Endothelial cell of umbilical vein (primary cell): Measurements from ENCODE around the gene PLEKHA6. TPM values are rescaled to one million over a fixed set of nuclear protein-coding genes. Genes with fewer than 3 reads are reported as not detected.

Experiments
- BruUV-seq: library from RNA; stranded (reverse); fragments of 400-500 nt; replicated peaks from 2 replicates; lab custom pipeline; 2021; lab: Mats Ljungman, UMichigan
- CTCF ChIA-PET: fragments of 300-600, 350-600 bp; sonication (Branson Sonifier 250); formaldehyde crosslinking; loops from one replicate; lab custom pipeline; 2021; ENCODE audit warnings: antibody characterized with exemption, inconsistent platforms; lab: Charles Lee
- POLR2A ChIA-PET: fragments of 300-600, 350-600 bp; sonication (Branson Sonifier 250); formaldehyde crosslinking; loops from one replicate; lab custom pipeline; 2021; ENCODE audit warnings: antibody characterized with exemption, inconsistent platforms; lab: Charles Lee
- DNase-seq: peaks from one replicate; pipeline ENCODE4 v3.0.0-alpha.2; 2011; ENCODE audit warnings: low read depth, low spot score
- FAIRE-seq: peaks from 2 replicates; lab custom pipeline; 2011; peaks lifted over from hg19 to GRCh38; lab: Jason Lieb, UNC
- H2AFZ ChIP-seq: 2 replicates; pipeline ENCODE4 v1.6.0; 2012; ENCODE audit warnings: low read depth, low read length, control low read depth, inconsistent platforms
- H3K27ac ChIP-seq: 2 replicates; pipeline ENCODE4 v1.5.1; 2011; ENCODE audit warnings: low read depth, mild to moderate bottlenecking, control low read depth, low read length, moderate library complexity; ENCODE audit not compliant: insufficient read depth
- H3K27me3 ChIP-seq, 2 experiments: 2 replicates each; pipeline versions ENCODE4 v1.6.0 to v1.6.1; 2011; ENCODE audit warnings: low read length in 2 of 2, mixed read lengths in 1 of 2; ENCODE audit not compliant: control insufficient read depth in 2 of 2, insufficient read depth in 2 of 2
- H3K36me3 ChIP-seq, 2 experiments: 2 replicates in 1 of 2; 3 replicates in 1 of 2; pipeline ENCODE4 v1.5.1; 2011; ENCODE audit warnings: low read length in 2 of 2, mild to moderate bottlenecking in 1 of 2, moderate library complexity in 1 of 2; ENCODE audit not compliant: control insufficient read depth in 2 of 2, insufficient read depth in 2 of 2; ENCODE audit errors: extremely low read depth in 1 of 2
- H3K4me1 ChIP-seq: 3 replicates; pipeline ENCODE4 v1.5.1; 2011; ENCODE audit warnings: mild to moderate bottlenecking, low read length; ENCODE audit not compliant: control insufficient read depth, insufficient read depth; ENCODE audit errors: extremely low read depth
- H3K4me2 ChIP-seq: 2 replicates; pipeline ENCODE4 v1.6.1; 2011; ENCODE audit warnings: low read length, control low read depth, mixed read lengths; ENCODE audit not compliant: insufficient read depth
- H3K4me3 ChIP-seq, 3 experiments: fragments of 200-600 bp in 1 of 3; sonication (generic), shearing (Covaris generic) in 1 of 3; replicated peaks in 1 of 3; 2 replicates each; pipeline ENCODE4 v1.5.1; 2011 to 2016; ENCODE audit warnings: control low read depth in 3 of 3, low read length in 3 of 3, mild to moderate bottlenecking in 2 of 3, inconsistent platforms in 1 of 3, low read depth in 1 of 3, moderate library complexity in 1 of 3; ENCODE audit not compliant: insufficient read depth in 1 of 3
- H3K79me2 ChIP-seq: 2 replicates; pipeline ENCODE4 v1.6.0; 2012; ENCODE audit warnings: low read length, inconsistent platforms; ENCODE audit not compliant: control insufficient read depth, insufficient read depth
- H3K9ac ChIP-seq: replicated peaks from 2 replicates; pipeline ENCODE3; 2011; ENCODE audit warnings: low read length, control low read depth; ENCODE audit not compliant: insufficient read depth; ENCODE audit errors: extremely low read depth
- H3K9me1 ChIP-seq: replicated peaks from 3 replicates; pipeline ENCODE4 v1.6.0; 2011; ENCODE audit warnings: mild to moderate bottlenecking, low read length; ENCODE audit not compliant: control insufficient read depth, insufficient read depth; ENCODE audit errors: extremely low read depth
- H3K9me3 ChIP-seq: replicated peaks from 2 replicates; pipeline ENCODE4 v1.5.1; 2012; ENCODE audit warnings: low read length, inconsistent platforms; ENCODE audit not compliant: control insufficient read depth, insufficient read depth
- H4K20me1 ChIP-seq: replicated peaks from 2 replicates; pipeline ENCODE3; 2011; ENCODE audit warnings: mild to moderate bottlenecking, low read length; ENCODE audit not compliant: control insufficient read depth, insufficient read depth; ENCODE audit errors: extremely low read depth
- CTCF ChIP-seq, 2 donors: IDR thresholded peaks; 1 replicate in 1 of 2; 2 replicates in 1 of 2; pipeline ENCODE4 v1.5.1; 2011; ENCODE audit warnings: low read length in 2 of 2, mild to moderate bottlenecking in 2 of 2, moderate library complexity in 2 of 2, control low read depth in 1 of 2, inconsistent platforms in 1 of 2, low read depth in 1 of 2; ENCODE audit not compliant: insufficient read depth in 1 of 2; ENCODE audit errors: extremely low read depth in 1 of 2
- EZH2 ChIP-seq: IDR thresholded peaks from 2 replicates; pipeline ENCODE4 v1.6.1; 2012; ENCODE audit warnings: borderline replicate concordance, low read depth, mild to moderate bottlenecking, moderate library complexity, low read length, inconsistent platforms; ENCODE audit not compliant: severe bottlenecking
- FOS ChIP-seq: IDR thresholded peaks from 2 replicates; pipeline ENCODE4 v1.6.1; 2011; ENCODE audit warnings: mild to moderate bottlenecking, low read length, moderate library complexity, borderline replicate concordance; ENCODE audit not compliant: insufficient read depth
- GATA2 ChIP-seq: IDR thresholded peaks from 2 replicates; pipeline ENCODE4 v1.7.0; 2011; ENCODE audit warnings: low read depth, mild to moderate bottlenecking, moderate library complexity, mixed read lengths, low read length; ENCODE audit not compliant: insufficient read length, insufficient read depth
- JUN ChIP-seq: IDR thresholded peaks from 2 replicates; pipeline ENCODE4 v1.6.1; 2011; ENCODE audit warnings: borderline replicate concordance, low read depth; ENCODE audit not compliant: insufficient read length, insufficient read depth
- MAX ChIP-seq: IDR thresholded peaks from 2 replicates; pipeline ENCODE4 v1.6.1; 2011; ENCODE audit not compliant: insufficient read depth, insufficient read length
- MYC ChIP-seq: IDR thresholded peaks from one replicate; pipeline ENCODE4 v1.6.1; 2011; ENCODE audit warnings: mild to moderate bottlenecking, low read depth, low read length
- POLR2A ChIP-seq: IDR thresholded peaks from 2 replicates; pipeline ENCODE4 v1.6.1; 2012; ENCODE audit warnings: low read depth, mild to moderate bottlenecking, control low read depth, low read length
- POLR2AphosphoS5 ChIP-seq: IDR thresholded peaks from 2 replicates; pipeline ENCODE4 v1.6.1; 2012; ENCODE audit warnings: low read depth, mild to moderate bottlenecking, control low read depth, low read length, moderate library complexity; ENCODE audit not compliant: insufficient read depth
- dilution Hi-C: fragments of 300-500 bp; cut with MboI; formaldehyde crosslinking; loops from one replicate; pipeline ENCODE4 v1.15.0; 2019; ENCODE audit warnings: low sequenced_read_pairs; ENCODE audit not compliant: extremely low pct_ligation_motif_present
- intact Hi-C: fragments of 100-400 bp; cut with micrococcal nuclease; formaldehyde crosslinking; loops from one replicate; pipeline ENCODE4 v1.10.0; 2022
- polyA plus RNA-seq, 4 experiments: library from polyadenylated mRNA; depleted of rRNA in 3 of 4; stranded (reverse) in 3 of 4; unstranded in 1 of 4; fragments of >200 nt; gene quantifications; 2 replicates each; pipeline versions ENCODE4 v1.2.1 to v1.2.3, GENCODE V29; 2011 to 2012; ENCODE audit warnings: missing spikeins in 1 of 4
- total RNA-seq: library from RNA; stranded (reverse); gene quantifications from 2 replicates; pipeline ENCODE4 v1.2.3, GENCODE V29; 2021

Gene PLEKHA6
- total and polyA plus RNA-seq, 2 donors (not counting 3 experiments of a cell fraction or from before 2014, with no cell fraction given): 2.1 to 15.0 TPM

GRCh38 chr1:204359131-204359473 lies 627 bp downstream of the PLEKHA6 start:
- dilution Hi-C loops: no loop called here
- BruUV-seq: no TSS peak
- no peaks in the 10 kb centered on the region for H3K36me3 ChIP-seq

GRCh38 chr1:204358605-204359004 lies 1.1 kb downstream of the PLEKHA6 start:
- POLR2A ChIA-PET: no interaction called here
- Histone ChIP-seq H3K27ac (no peak overlapping the region), H3K4me2 (no peak overlapping the region), H3K4me3 (no peak overlapping the region), H4K20me1 (no peaks in the 10 kb centered on the region), H3K9me3 (no peaks in the 10 kb centered on the region), H3K9me1 (no peaks in the 10 kb centered on the region), H3K36me3 (no peaks in the 10 kb centered on the region), H3K9ac (no peak overlapping the region), H2AFZ (no peak overlapping the region), H3K4me1 (peaks cover 55% of the 10 kb centered on the region), H3K79me2 (no peaks in the 10 kb centered on the region), H3K27me3 (no peaks in the 10 kb centered on the region)
- BruUV-seq: no TSS peak
- no peak for DNase-seq
- intact Hi-C loops (no loop called here), dilution Hi-C loops (no loop called here)
- TF ChIP-seq POLR2A (no peak), MYC (no peak), JUN (no peak), EZH2 (no peak), FOS (no peak), CTCF (IDR thresholded peaks at IDR 0.05; ENCODE audit: extremely low read depth in 1 of 2, insufficient read depth in 1 of 2, low read depth in 1 of 2, low read length in 2 of 2) (no peak), POLR2AphosphoS5 (no peak), MAX (no peak), GATA2 (no peak)
- no peak for FAIRE-seq
- CTCF ChIA-PET: interaction anchor here (0.7 to 9.5 kb wide), 9 partner anchors 40 to 195 kb away, joined by 3 to 318 read pairs (median 60); partner anchors contain the start of genes GOLT1A and REN

More at GRCh38 chr1:204359131-204359473, 627 bp downstream of the PLEKHA6 start:
- Histone ChIP-seq H3K4me2 (no peak overlapping the region), H3K9me1 (no peaks in the 10 kb centered on the region), H3K9ac (no peak overlapping the region), H2AFZ (no peak overlapping the region), H3K27ac (no peak overlapping the region), H4K20me1 (no peaks in the 10 kb centered on the region), H3K4me3 (no peak overlapping the region), H3K79me2 (no peaks in the 10 kb centered on the region), H3K4me1 (peaks cover 55% of the 10 kb centered on the region), H3K27me3 (no peaks in the 10 kb centered on the region), H3K9me3 (no peaks in the 10 kb centered on the region)
- no peak for TF ChIP-seq JUN
- intact Hi-C loops: no loop called here
- FAIRE-seq (no peak), DNase-seq (no peak)
- POLR2A ChIA-PET: interaction anchor here (3.0 kb wide), 1 partner anchor 101 kb away, joined by 8 read pairs; no protein-coding TSS in a partner anchor
- CTCF ChIA-PET: interaction anchor here (0.6 to 9.5 kb wide), 12 partner anchors 19 to 269 kb away, joined by 3 to 318 read pairs (median 10); partner anchors contain the start of genes GOLT1A and REN
